Nephron (organoid): Measurements from ENCODE around the gene CAMTA1.

Source experiments
- H3K27ac Mint-ChIP-seq, 3 experiments: 2 replicates each; pipeline ENCODE4 v1.8.0; 2020; ENCODE audit warnings: mixed read lengths in 3 of 3, mild to moderate bottlenecking in 2 of 3, moderate library complexity in 1 of 3
- H3K27me3 Mint-ChIP-seq: 2 replicates; pipeline ENCODE4 v1.8.0; 2021; ENCODE audit warnings: low read depth, mild to moderate bottlenecking, moderate library complexity, mixed read lengths
- H3K36me3 Mint-ChIP-seq: 2 replicates; pipeline ENCODE4 v1.8.0; 2020; ENCODE audit warnings: low read depth, mixed read lengths
- H3K4me1 Mint-ChIP-seq: 2 replicates; pipeline ENCODE4 v1.8.0; 2020; ENCODE audit warnings: mixed read lengths
- H3K4me3 Mint-ChIP-seq, 3 experiments: 2 replicates each; pipeline ENCODE4 v1.8.0; 2020; ENCODE audit warnings: mild to moderate bottlenecking in 3 of 3, mixed read lengths in 3 of 3, moderate library complexity in 2 of 3
- H3K9me3 Mint-ChIP-seq: 2 replicates; pipeline ENCODE4 v1.8.0; 2020; ENCODE audit warnings: mixed read lengths
- TF ChIP-seq, protein P1 (sequence below), 3 experiments: fragments of 200-600 bp; sonication (generic); IDR thresholded peaks; one replicate each; pipeline ENCODE4 v1.5.0; 2021; ENCODE audit warnings: antibody characterized with exemption in 3 of 3; ENCODE audit not compliant: unreplicated experiment in 3 of 3

Gene CAMTA1

DNA sequence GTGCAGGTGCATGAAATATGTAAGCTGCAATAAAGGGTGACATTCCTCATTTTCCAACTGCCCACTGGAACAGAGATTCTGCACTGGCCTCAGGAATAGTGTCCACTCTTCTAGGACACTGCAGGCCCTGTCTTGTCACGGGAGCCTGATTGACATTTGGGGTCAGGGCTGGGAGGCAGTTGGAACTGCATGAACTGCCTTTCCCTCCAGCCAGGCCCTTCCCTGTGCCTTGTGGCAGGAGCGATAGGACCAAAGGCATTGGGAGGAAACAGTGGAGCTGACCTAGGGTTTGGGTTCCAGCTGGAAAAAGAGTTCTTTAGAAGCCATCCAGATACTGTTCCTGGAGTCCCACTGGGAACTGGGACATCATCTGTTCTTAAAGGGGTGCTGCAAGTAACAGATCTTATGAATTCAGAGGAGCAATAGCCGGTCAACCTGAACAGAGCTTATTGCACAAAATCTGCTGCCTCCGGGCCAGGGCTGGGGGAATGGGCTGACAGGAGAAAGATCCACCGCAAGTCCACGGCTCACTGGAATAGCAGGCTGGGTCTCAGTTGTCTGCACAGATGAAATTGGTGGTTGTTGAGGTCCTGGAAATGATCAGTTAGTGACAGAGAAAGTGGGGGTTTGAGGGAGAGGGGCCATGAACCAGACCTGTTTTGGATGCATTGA, 451.7 kb downstream of the CAMTA1 start:
- Mint-ChIP-seq H3K9me3 (peaks cover 6% of the 10 kb centered on the region), H3K4me1 (peaks cover 6% of the 10 kb centered on the region), H3K36me3 (no peaks in the 10 kb centered on the region), H3K27me3 (peaks cover 16% of the 10 kb centered on the region), H3K27ac (no peak overlapping the region), H3K4me3 (no peak overlapping the region)
- TF ChIP-seq, protein P1, sequence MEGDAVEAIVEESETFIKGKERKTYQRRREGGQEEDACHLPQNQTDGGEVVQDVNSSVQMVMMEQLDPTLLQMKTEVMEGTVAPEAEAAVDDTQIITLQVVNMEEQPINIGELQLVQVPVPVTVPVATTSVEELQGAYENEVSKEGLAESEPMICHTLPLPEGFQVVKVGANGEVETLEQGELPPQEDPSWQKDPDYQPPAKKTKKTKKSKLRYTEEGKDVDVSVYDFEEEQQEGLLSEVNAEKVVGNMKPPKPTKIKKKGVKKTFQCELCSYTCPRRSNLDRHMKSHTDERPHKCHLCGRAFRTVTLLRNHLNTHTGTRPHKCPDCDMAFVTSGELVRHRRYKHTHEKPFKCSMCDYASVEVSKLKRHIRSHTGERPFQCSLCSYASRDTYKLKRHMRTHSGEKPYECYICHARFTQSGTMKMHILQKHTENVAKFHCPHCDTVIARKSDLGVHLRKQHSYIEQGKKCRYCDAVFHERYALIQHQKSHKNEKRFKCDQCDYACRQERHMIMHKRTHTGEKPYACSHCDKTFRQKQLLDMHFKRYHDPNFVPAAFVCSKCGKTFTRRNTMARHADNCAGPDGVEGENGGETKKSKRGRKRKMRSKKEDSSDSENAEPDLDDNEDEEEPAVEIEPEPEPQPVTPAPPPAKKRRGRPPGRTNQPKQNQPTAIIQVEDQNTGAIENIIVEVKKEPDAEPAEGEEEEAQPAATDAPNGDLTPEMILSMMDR (IDR thresholded peaks at IDR 0.05; ENCODE audit: unreplicated experiment in 3 of 3), result no peak

DNA sequence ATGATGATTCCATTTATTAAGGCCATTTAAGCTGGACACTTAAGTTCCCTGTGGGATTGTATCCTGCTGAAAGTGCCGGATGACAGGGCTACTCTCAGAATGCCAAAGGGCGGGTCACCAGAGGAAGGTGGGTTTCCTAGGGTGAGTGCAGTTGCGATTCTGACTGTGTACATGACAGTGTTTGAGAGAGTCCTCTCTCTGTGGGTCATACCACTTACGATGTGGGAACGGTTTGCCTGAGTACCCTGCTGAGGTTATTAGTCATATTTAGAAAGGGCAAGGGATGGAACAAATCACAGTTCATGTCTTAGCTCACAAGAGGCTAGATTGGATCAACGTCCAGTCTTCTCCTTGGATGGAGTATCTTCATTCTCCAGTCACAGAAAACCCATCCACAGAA, 461.9 kb downstream of the CAMTA1 start:
- Mint-ChIP-seq H3K9me3 (no peaks in the 10 kb centered on the region), H3K27ac (no peak overlapping the region), H3K4me3 (no peak overlapping the region), H3K27me3 (peaks cover 22% of the 10 kb centered on the region), H3K4me1 (peaks cover 6% of the 10 kb centered on the region), H3K36me3 (no peaks in the 10 kb centered on the region)
- TF ChIP-seq, protein P1 (IDR thresholded peaks at IDR 0.05; ENCODE audit: unreplicated experiment in 3 of 3), result no peak

DNA sequence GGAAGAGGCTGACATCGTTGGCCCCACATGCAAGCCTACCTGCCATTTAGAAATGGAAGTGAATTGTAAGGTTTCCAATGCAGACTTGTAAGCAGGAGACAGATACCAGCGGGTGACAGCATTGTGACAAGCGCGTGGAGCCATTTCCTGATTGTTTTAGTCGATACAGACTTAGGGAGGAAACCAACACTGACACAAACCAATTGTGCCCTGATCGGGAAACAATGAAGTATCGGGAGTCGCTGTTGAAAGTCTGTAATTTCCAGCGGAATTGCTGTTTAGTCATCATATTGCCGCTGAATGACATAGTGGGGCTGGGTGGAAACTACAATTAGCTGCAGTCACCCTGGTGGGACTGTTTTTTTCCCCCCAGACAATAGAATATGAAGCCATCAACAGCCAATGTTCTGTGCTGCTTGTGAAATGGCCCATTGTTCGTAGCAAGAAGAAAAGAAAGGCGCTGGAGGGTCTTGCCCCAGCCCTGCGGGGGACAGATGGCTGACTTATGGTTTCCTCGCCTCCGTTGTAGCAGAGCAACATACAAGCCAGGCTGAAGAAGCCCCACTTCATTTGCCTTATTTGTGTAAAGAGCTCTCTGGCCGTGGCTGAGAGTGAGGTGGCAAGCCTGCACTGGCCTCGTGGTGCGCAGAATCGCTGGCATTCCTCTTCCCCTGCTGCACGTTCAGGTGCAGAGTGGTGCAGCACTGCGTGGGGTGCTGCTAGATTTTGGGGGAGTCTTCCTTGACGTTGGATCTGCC, 462.7 kb downstream of the CAMTA1 start:
- Mint-ChIP-seq H3K4me3 (no peak overlapping the region), H3K36me3 (no peaks in the 10 kb centered on the region), H3K4me1 (peaks cover 11% of the 10 kb centered on the region), H3K27me3 (peaks cover 26% of the 10 kb centered on the region), H3K9me3 (no peaks in the 10 kb centered on the region), H3K27ac (no peak overlapping the region)
- TF ChIP-seq, protein P1 (IDR thresholded peaks at IDR 0.05; ENCODE audit: unreplicated experiment in 3 of 3), result no peak

DNA sequence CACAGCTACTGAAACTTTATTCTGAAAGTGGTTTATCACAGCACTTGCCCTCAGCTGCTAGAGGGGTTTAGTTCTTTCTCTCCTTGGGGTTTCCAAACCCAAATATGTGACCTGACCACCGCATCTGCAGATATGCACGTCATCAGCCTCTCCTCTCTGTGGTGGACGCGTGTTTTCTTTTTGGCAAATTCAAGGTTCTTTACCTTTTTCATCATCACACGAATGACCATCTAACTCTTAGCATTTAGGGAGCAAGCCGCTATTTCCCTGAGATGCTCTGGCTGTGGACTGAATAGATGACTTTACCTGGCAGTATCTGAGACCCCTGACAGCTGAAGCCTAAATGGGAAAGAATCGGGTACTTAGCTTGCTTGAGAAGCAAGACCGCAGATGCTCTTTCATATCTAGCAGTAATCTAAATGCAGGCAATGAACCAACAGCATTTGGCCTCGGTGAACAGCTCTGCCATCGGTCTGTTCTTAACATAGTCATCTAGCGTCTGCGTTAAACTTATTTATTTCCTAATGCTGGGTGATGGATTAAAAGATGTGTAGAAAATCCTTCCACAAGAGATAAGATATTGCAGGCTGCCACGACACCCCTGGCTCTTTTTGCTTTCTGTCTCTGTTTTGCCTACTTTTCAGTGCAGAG, 463.4 kb downstream of the CAMTA1 start:
- no peak overlapping the region for H3K27ac Mint-ChIP-seq
- H3K9me3 Mint-ChIP-seq, result no peaks in the 10 kb centered on the region
- no peak overlapping the region for H3K4me3 Mint-ChIP-seq
- TF ChIP-seq, protein P1 (IDR thresholded peaks at IDR 0.05; ENCODE audit: unreplicated experiment in 3 of 3), result no peak
- H3K27me3 Mint-ChIP-seq, result peaks cover 26% of the 10 kb centered on the region
- peaks cover 16% of the 10 kb centered on the region for H3K4me1 Mint-ChIP-seq
- no peaks in the 10 kb centered on the region for H3K36me3 Mint-ChIP-seq

DNA sequence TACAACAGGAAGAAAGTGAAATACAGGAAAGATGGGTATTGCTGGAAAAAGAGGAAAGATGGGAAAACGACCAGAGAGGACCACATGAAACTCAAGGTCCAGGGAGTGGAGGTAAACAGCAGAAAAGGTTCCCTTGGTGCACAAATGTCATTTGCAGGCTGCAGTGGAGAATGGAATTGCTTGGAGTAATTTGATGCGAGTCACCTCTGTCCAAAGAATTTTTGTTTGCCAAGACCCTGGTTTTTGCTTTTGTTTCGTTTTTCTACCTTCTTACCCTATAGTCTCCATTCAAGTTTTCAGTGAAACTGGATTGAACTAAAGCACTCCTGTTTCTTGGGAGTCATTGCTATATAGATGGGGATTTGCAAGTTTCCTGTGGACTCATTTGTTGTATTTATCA, 464.3 kb downstream of the CAMTA1 start:
- peaks cover 17% of the 10 kb centered on the region for H3K4me1 Mint-ChIP-seq
- H3K27me3 Mint-ChIP-seq, result peaks cover 26% of the 10 kb centered on the region
- no peaks in the 10 kb centered on the region for H3K36me3 Mint-ChIP-seq
- TF ChIP-seq, protein P1 (IDR thresholded peaks at IDR 0.05; ENCODE audit: unreplicated experiment in 3 of 3), result no peak
- H3K4me3 Mint-ChIP-seq, result no peak overlapping the region
- H3K9me3 Mint-ChIP-seq, result no peaks in the 10 kb centered on the region
- H3K27ac Mint-ChIP-seq, result no peak overlapping the region
